Keratinocyte (primary cell): ENCODE measurements around the gene TRPM2. TPM values are rescaled to one million over a fixed set of nuclear protein-coding genes. Genes with fewer than 3 reads are reported as not detected.

Source experiments
- DNase-seq: peaks from one replicate; pipeline ENCODE4 v3.0.0-alpha.2; 2011; ENCODE audit warnings: low read depth, missing footprints, low spot score
- FAIRE-seq: peaks from 2 replicates; lab custom pipeline; 2011; peaks lifted over from hg19 to GRCh38; lab: Jason Lieb, UNC
- H2AFZ ChIP-seq: 2 replicates; pipeline ENCODE4 v1.6.0; 2012; ENCODE audit warnings: low read length, control low read depth, inconsistent platforms; ENCODE audit not compliant: control insufficient read depth
- H3K27ac ChIP-seq: 2 replicates; pipeline ENCODE4 v1.5.1; 2011; ENCODE audit warnings: low read length; ENCODE audit not compliant: control insufficient read depth, insufficient read depth
- H3K27me3 ChIP-seq: 3 replicates; pipeline ENCODE4 v1.6.0; 2011; ENCODE audit warnings: low read length; ENCODE audit not compliant: control insufficient read depth, insufficient read depth; ENCODE audit errors: extremely low read depth
- H3K36me3 ChIP-seq, 2 experiments: 2 replicates in 1 of 2; 3 replicates in 1 of 2; pipeline ENCODE4 v1.5.1; 2011; ENCODE audit warnings: low read length in 2 of 2, mild to moderate bottlenecking in 1 of 2; ENCODE audit not compliant: control insufficient read depth in 2 of 2, insufficient read depth in 2 of 2; ENCODE audit errors: extremely low read depth in 1 of 2
- H3K4me1 ChIP-seq: 3 replicates; pipeline ENCODE4 v1.5.1; 2011; ENCODE audit warnings: low read length; ENCODE audit not compliant: control insufficient read depth, insufficient read depth; ENCODE audit errors: extremely low read depth
- H3K4me2 ChIP-seq: 3 replicates; pipeline ENCODE4 v1.6.0; 2011; ENCODE audit warnings: low read depth, low read length; ENCODE audit not compliant: control insufficient read depth, insufficient read depth; ENCODE audit errors: extremely low read depth
- H3K4me3 ChIP-seq, 3 experiments: fragments of 200-600 bp in 1 of 3; sonication (generic) in 1 of 3; 2 replicates in 2 of 3; 3 replicates in 1 of 3; pipeline ENCODE4 v1.5.1; 2011 to 2016; ENCODE audit warnings: low read length in 3 of 3, mild to moderate bottlenecking in 3 of 3, control low read depth in 2 of 3, inconsistent platforms in 1 of 3, low read depth in 1 of 3, mixed read lengths in 1 of 3, mixed run types in 1 of 3, moderate library complexity in 1 of 3; ENCODE audit not compliant: control insufficient read depth in 2 of 3, insufficient read depth in 2 of 3; ENCODE audit errors: extremely low read depth in 1 of 3
- H3K79me2 ChIP-seq: 2 replicates; pipeline ENCODE4 v1.6.0; 2012; ENCODE audit warnings: low read length; ENCODE audit not compliant: control insufficient read depth, insufficient read depth
- H3K9ac ChIP-seq: 3 replicates; pipeline ENCODE4 v1.6.0; 2011; ENCODE audit warnings: low read length; ENCODE audit not compliant: control insufficient read depth, insufficient read depth; ENCODE audit errors: extremely low read depth
- H3K9me1 ChIP-seq: 3 replicates; pipeline ENCODE4 v1.6.0; 2011; ENCODE audit warnings: low read length; ENCODE audit not compliant: control insufficient read depth, insufficient read depth; ENCODE audit errors: extremely low read depth
- H3K9me3 ChIP-seq: 2 replicates; pipeline ENCODE4 v1.5.1; 2012; ENCODE audit warnings: low read depth, low read length; ENCODE audit not compliant: control insufficient read depth
- H4K20me1 ChIP-seq: 3 replicates; pipeline ENCODE4 v1.6.0; 2011; ENCODE audit warnings: low read length; ENCODE audit not compliant: control insufficient read depth, insufficient read depth; ENCODE audit errors: extremely low read depth
- EZH2 ChIP-seq: IDR thresholded peaks from one replicate; pipeline ENCODE4 v1.6.1; 2012; ENCODE audit warnings: inconsistent platforms, mild to moderate bottlenecking, low read length, moderate library complexity
- dilution Hi-C: fragments of 300-500 bp; cut with MboI; formaldehyde crosslinking; loops from one replicate; pipeline ENCODE4 v1.7.0; 2020; ENCODE audit warnings: low sequenced_read_pairs; ENCODE audit not compliant: extremely low pct_ligation_motif_present
- polyA plus RNA-seq, 5 experiments: library from polyadenylated mRNA; depleted of rRNA in 3 of 5; stranded (reverse) in 3 of 5; stranded (forward) in 1 of 5; unstranded in 1 of 5; fragments of >200 nt; gene quantifications; 1 replicate in 1 of 5; 2 replicates in 3 of 5; 3 replicates in 1 of 5; pipeline versions ENCODE4 v1.2.1 to v1.2.3, GENCODE V29; 2011 to 2012; ENCODE audit warnings: missing spikeins in 2 of 5, low read depth in 1 of 5, low replicate concordance in 1 of 5
- TF ChIP-seq, protein P1 (sequence below), 3 experiments: IDR thresholded peaks in 1 of 3; conservative IDR thresholded peaks in 1 of 3; optimal IDR thresholded peaks in 1 of 3; 2 replicates in 2 of 3; 3 replicates in 1 of 3; pipeline versions ENCODE3 to v1.5.1; 2011; ENCODE audit warnings: low read length in 3 of 3, mild to moderate bottlenecking in 3 of 3, moderate library complexity in 2 of 3, control low read depth in 1 of 3, inconsistent platforms in 1 of 3; ENCODE audit not compliant: insufficient read depth in 2 of 3; ENCODE audit errors: extremely low read depth in 1 of 3

Gene TRPM2
- polyA plus RNA-seq, 1 donor (not counting 4 experiments of a cell fraction or from before 2014, with no cell fraction given) = 0.31 TPM

- H2AFZ ChIP-seq = no peak overlapping the region
- DNase-seq = no peak
- FAIRE-seq = no peak
- H3K4me2 ChIP-seq = no peak overlapping the region
- no peak overlapping the region for H3K4me3 ChIP-seq
- H3K9me1 ChIP-seq = no peaks in the 10 kb centered on the region
- TF ChIP-seq, protein P1, sequence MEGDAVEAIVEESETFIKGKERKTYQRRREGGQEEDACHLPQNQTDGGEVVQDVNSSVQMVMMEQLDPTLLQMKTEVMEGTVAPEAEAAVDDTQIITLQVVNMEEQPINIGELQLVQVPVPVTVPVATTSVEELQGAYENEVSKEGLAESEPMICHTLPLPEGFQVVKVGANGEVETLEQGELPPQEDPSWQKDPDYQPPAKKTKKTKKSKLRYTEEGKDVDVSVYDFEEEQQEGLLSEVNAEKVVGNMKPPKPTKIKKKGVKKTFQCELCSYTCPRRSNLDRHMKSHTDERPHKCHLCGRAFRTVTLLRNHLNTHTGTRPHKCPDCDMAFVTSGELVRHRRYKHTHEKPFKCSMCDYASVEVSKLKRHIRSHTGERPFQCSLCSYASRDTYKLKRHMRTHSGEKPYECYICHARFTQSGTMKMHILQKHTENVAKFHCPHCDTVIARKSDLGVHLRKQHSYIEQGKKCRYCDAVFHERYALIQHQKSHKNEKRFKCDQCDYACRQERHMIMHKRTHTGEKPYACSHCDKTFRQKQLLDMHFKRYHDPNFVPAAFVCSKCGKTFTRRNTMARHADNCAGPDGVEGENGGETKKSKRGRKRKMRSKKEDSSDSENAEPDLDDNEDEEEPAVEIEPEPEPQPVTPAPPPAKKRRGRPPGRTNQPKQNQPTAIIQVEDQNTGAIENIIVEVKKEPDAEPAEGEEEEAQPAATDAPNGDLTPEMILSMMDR (optimal IDR thresholded peaks at IDR 0.05 in 1 of 3, IDR thresholded peaks at IDR 0.05 in 1 of 3, conservative IDR thresholded peaks at IDR 0.05 in 1 of 3; ENCODE audit: extremely low read depth in 1 of 3, insufficient read depth in 2 of 3, low read length in 3 of 3) = no peak
- TF ChIP-seq EZH2 = no peak
- H4K20me1 ChIP-seq = no peaks in the 10 kb centered on the region
- no peaks in the 10 kb centered on the region for H3K9me3 ChIP-seq
- H3K9ac ChIP-seq = no peak overlapping the region
- dilution Hi-C loops = no loop called here
- H3K79me2 ChIP-seq = no peaks in the 10 kb centered on the region
- peaks cover 13 to 40% of the 10 kb centered on the region in 2 experiments for H3K36me3 ChIP-seq
- peaks cover 3% of the 10 kb centered on the region for H3K4me1 ChIP-seq
- H3K27me3 ChIP-seq = no peaks in the 10 kb centered on the region
- no peak overlapping the region for H3K27ac ChIP-seq
Measured at GRCh38 chr21:44316277-44316900, 37.0 kb upstream of the TRPM2 start.

DNA sequence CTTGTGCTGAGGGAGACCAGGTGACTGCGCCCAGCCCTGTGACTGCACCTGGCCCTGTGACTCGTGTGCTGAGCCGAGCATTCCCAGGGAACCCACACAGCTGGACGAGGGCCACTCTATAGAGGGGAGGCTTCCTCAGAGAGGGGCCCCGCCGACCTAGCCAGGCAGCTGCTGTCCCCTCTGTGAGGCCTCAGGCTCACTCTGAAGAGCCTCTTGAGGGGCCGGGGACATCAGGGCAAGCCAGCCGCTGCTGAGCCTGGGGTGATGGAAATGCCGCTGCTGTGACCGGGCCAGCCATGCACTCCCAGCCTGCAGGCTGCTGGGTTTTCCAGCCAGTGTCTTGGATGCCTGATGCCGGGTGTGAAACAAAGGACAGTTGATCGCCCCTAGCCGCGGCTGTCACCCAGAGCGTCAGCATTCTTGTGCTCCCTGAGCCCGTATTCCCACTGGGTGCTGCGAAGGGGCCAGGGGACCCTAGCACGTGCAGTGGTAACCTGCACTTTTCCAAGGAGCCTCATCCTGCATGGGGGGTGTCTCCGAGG is 36.1 kb upstream of the TRPM2 start:
- Histone ChIP-seq H4K20me1 (no peaks in the 10 kb centered on the region), H3K27me3 (no peaks in the 10 kb centered on the region), H3K27ac (no peak overlapping the region), H3K9ac (no peak overlapping the region), H3K9me1 (no peaks in the 10 kb centered on the region), H3K4me3 (no peak overlapping the region), H3K4me1 (peaks cover 3% of the 10 kb centered on the region), H3K9me3 (no peaks in the 10 kb centered on the region), H3K36me3 (peaks cover 18 to 37% of the 10 kb centered on the region in 2 experiments), H3K79me2 (no peaks in the 10 kb centered on the region), H2AFZ (no peak overlapping the region), H3K4me2 (no peak overlapping the region)
- DNase-seq (no peak), FAIRE-seq (no peak)
- dilution Hi-C loops = no loop called here
- TF ChIP-seq EZH2 = no peak
- TF ChIP-seq, protein P1 (optimal IDR thresholded peaks at IDR 0.05 in 1 of 3, IDR thresholded peaks at IDR 0.05 in 1 of 3, conservative IDR thresholded peaks at IDR 0.05 in 1 of 3; ENCODE audit: extremely low read depth in 1 of 3, insufficient read depth in 2 of 3, low read length in 3 of 3) = no peak
